Mesothelial cell of epicardium (in vitro differentiated cells): Measurements from ENCODE around the gene BANP. TPM values are rescaled to one million over a fixed set of nuclear protein-coding genes. Genes with fewer than 3 reads are reported as not detected.

Experiments used
- DNase-seq, 2 experiments: peaks; one replicate each; pipeline ENCODE4 v3.0.0; 2021; ENCODE audit warnings: low spot score in 2 of 2; ENCODE audit not compliant: unreplicated experiment in 2 of 2
- H3K27ac Mint-ChIP-seq: 2 replicates; pipeline ENCODE4 v1.8.0; 2021; ENCODE audit warnings: mixed read lengths
- H3K27me3 Mint-ChIP-seq: 2 replicates; pipeline ENCODE4 v1.8.0; 2021; ENCODE audit warnings: low read depth, mixed read lengths
- H3K36me3 Mint-ChIP-seq: 2 replicates; pipeline ENCODE4 v1.8.0; 2021; ENCODE audit warnings: mixed read lengths
- H3K4me1 Mint-ChIP-seq: 2 replicates; pipeline ENCODE4 v1.8.0; 2021; ENCODE audit warnings: mixed read lengths
- H3K4me3 Mint-ChIP-seq: 2 replicates; pipeline ENCODE4 v1.8.0; 2021; ENCODE audit warnings: mild to moderate bottlenecking, moderate library complexity, mixed read lengths
- H3K9me3 Mint-ChIP-seq: 2 replicates; pipeline ENCODE4 v1.8.0; 2021; ENCODE audit warnings: mixed read lengths
- total RNA-seq: library from RNA; stranded (reverse); gene quantifications from 3 replicates; pipeline ENCODE4 v1.2.1, GENCODE V29; 2021
- TF ChIP-seq, protein P1 (sequence below): fragments of 200-600 bp; sonication (generic); IDR thresholded peaks from one replicate; pipeline ENCODE4 v1.5.0; 2021; ENCODE audit warnings: antibody characterized with exemption; ENCODE audit not compliant: unreplicated experiment

The BANP gene
- total RNA-seq, 1 donor from 2014 or later = 43.6 TPM

DNA sequence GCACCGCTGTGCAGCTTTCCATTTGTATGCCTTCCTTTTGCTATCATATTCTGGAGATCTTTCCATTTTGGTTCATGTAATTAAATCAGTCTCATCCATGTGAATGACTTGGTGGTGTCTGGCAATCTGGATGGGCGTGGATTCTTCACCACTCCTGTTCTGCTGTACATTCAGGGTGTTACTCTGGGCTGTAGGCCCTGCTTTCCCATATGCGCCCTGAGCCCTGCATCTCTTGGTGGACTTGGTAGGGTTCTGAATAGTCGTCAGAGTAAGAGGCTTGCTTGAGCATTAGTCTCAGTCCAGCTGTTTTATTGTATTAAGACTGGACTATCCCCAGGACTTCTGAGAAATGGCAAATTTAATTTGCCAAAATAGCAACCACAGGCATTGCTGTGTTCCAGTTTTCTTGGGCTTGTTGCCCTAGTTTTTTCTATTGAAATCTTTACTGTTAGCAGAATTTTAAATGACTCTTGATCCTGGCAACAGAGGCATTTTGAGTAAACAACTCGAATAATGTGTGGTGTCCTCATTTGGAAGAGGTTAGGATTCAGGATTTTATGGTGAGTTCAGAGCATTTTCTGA, 14.9 kb downstream of the BANP start:
- no peak for DNase-seq
- H3K27ac Mint-ChIP-seq = peak overlapping the region; percentile 81
- no peaks in the 10 kb centered on the region for H3K27me3 Mint-ChIP-seq
- peaks cover 16% of the 10 kb centered on the region for H3K36me3 Mint-ChIP-seq
- H3K4me1 Mint-ChIP-seq = peaks cover 43% of the 10 kb centered on the region
- H3K4me3 Mint-ChIP-seq = no peak overlapping the region
- peaks cover 8% of the 10 kb centered on the region for H3K9me3 Mint-ChIP-seq
- TF ChIP-seq, protein P1, sequence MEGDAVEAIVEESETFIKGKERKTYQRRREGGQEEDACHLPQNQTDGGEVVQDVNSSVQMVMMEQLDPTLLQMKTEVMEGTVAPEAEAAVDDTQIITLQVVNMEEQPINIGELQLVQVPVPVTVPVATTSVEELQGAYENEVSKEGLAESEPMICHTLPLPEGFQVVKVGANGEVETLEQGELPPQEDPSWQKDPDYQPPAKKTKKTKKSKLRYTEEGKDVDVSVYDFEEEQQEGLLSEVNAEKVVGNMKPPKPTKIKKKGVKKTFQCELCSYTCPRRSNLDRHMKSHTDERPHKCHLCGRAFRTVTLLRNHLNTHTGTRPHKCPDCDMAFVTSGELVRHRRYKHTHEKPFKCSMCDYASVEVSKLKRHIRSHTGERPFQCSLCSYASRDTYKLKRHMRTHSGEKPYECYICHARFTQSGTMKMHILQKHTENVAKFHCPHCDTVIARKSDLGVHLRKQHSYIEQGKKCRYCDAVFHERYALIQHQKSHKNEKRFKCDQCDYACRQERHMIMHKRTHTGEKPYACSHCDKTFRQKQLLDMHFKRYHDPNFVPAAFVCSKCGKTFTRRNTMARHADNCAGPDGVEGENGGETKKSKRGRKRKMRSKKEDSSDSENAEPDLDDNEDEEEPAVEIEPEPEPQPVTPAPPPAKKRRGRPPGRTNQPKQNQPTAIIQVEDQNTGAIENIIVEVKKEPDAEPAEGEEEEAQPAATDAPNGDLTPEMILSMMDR = no peak

DNA sequence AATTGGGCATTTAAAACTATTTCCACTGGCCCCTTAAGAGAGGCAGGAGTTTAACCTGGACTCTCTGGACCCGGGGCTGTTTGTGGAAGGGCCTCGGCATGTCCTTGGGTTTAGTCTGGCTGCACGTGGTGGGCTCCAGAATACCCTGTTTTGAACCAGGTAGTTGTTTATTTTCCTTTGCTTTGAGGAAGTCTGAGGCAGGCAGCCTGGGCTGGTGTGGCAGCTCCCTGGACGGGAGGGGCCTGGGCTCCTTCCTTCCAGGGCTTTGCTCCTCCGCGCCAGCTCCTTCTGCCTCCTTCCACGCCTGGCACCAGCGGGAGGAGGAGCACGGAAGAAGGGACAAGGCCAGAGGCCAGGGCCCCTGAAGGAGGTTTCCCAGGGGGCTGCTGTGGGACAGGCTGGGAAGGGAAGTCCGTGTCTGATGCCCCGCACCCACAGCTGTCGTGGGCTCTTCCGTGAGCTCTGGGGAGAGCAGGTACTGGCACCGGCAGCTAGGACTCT, 15.5 kb downstream of the BANP start:
- Mint-ChIP-seq H3K27ac (peak overlapping the region; percentile 81), H3K9me3 (peaks cover 14% of the 10 kb centered on the region), H3K4me3 (no peak overlapping the region), H3K36me3 (peaks cover 22% of the 10 kb centered on the region), H3K4me1 (peaks cover 39% of the 10 kb centered on the region), H3K27me3 (no peaks in the 10 kb centered on the region)
- no peak for DNase-seq
- TF ChIP-seq, protein P1 = no peak

DNA sequence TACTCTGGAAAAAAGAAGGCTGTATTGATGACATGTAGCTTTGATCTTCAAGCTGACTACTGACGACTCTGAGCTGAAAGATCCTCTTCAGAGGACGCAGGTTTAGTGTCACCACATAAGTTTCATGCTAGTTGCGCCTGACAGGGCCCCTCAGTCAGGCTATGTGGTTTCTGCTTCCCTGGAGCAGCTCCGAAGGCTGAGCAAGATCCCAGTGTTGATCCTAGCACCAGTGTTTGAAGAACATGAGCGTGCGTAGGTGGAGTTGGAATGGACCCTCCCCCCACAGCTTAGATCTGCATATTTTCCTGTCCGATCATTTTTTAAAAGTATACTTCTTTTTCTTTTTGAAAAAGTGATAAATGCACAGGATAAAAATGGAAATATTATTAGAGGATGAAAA, 17.3 kb downstream of the BANP start:
- no peaks in the 10 kb centered on the region for H3K27me3 Mint-ChIP-seq
- no peak overlapping the region for H3K4me3 Mint-ChIP-seq
- H3K27ac Mint-ChIP-seq = peak overlapping the region; percentile 76
- TF ChIP-seq, protein P1 = no peak
- peaks cover 37% of the 10 kb centered on the region for H3K36me3 Mint-ChIP-seq
- H3K4me1 Mint-ChIP-seq = peaks cover 30% of the 10 kb centered on the region
- no peak for DNase-seq
- H3K9me3 Mint-ChIP-seq = peaks cover 29% of the 10 kb centered on the region

DNA sequence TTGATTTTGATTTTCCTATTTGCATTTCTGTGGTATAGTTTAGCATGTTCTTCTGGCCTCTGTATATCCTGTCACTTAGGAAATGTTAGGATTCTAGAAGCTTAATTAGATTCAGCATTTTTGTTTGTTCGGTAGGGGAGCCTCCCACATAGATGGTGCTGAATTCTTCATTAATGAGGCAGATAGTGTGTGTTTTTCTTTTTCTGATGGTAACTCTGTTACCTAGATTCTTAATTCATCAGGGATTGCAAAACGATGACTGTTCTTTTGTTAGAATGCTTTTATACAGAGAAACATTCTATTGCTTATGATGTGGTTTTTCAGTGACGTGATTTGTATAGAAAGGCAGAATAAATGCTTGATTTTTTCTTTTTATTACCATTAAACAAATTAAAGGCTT, 19.0 kb downstream of the BANP start:
- H3K4me1 Mint-ChIP-seq = peaks cover 17% of the 10 kb centered on the region
- no peak for DNase-seq
- H3K36me3 Mint-ChIP-seq = peaks cover 44% of the 10 kb centered on the region
- H3K4me3 Mint-ChIP-seq = no peak overlapping the region
- H3K9me3 Mint-ChIP-seq = peaks cover 29% of the 10 kb centered on the region
- H3K27ac Mint-ChIP-seq = no peak overlapping the region
- H3K27me3 Mint-ChIP-seq = no peaks in the 10 kb centered on the region
- TF ChIP-seq, protein P1 = no peak

DNA sequence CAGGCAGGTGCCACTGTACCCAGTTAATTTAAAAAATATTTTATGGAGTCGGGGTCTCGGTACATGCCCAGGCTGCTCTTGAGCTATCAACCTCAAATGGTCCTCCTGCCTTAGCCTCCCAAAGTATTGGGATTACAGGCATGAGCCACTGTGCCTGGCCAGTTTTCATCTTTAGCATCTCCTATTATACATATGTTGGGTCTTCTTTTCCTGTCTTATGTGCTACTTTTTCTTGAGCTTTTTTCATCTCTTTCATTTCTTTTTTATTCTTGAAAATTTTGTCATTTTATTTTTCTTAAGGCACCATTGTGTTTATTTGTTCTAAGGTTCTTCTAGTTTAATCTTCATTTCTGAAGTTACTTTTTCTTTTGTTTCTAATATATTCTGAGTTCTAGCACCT, 20.7 kb downstream of the BANP start:
- no peaks in the 10 kb centered on the region for H3K27me3 Mint-ChIP-seq
- no peak overlapping the region for H3K4me3 Mint-ChIP-seq
- TF ChIP-seq, protein P1 = no peak
- no peak overlapping the region for H3K27ac Mint-ChIP-seq
- no peak for DNase-seq
- H3K9me3 Mint-ChIP-seq = peaks cover 29% of the 10 kb centered on the region
- H3K4me1 Mint-ChIP-seq = peaks cover 9% of the 10 kb centered on the region
- peaks cover 44% of the 10 kb centered on the region for H3K36me3 Mint-ChIP-seq
